Measurements from ENCODE around the gene OR1A1.
A peak's percentile ranks its signal among the peaks of the same experiment; 100 is the strongest.
"Not testable (repeated sequence)": the region's sequence is repeated elsewhere in the genome, so short reads cannot be mapped to it uniquely, and the experiment has no call there.

Gene OR1A1

GRCh38 chr17:3213587-3213986 lies 6.1 kb downstream of the OR1A1 start:
- Histone ChIP-seq H3K27ac (ENCODE audit: low read depth, low read length) (no peak overlapping the region), H3K9me3 (ENCODE audit: control insufficient read depth, insufficient read depth, low read length) (no peaks in the 10 kb centered on the region), H3K27me3 (ENCODE audit: control insufficient read depth, low read length) (no peaks in the 10 kb centered on the region), H3K79me2 (ENCODE audit: control insufficient read depth, low read length) (no peaks in the 10 kb centered on the region), H3K4me1 (ENCODE audit: control insufficient read depth, low read length) (no peaks in the 10 kb centered on the region), H3K4me2 (ENCODE audit: low read length) (no peak overlapping the region), H4K20me1 (ENCODE audit: control insufficient read depth, insufficient read depth, low read depth, low read length) (no peaks in the 10 kb centered on the region), H3K36me3 (ENCODE audit: control insufficient read depth, low read length) (no peaks in the 10 kb centered on the region), H3K9me2 (replicated peaks; ENCODE audit: control insufficient read depth, low read length) (no peaks in the 10 kb centered on the region), H3K4me3 (ENCODE audit: low read length) (no peak overlapping the region), H3F3A (ENCODE audit: control insufficient read depth, insufficient read depth) (no peaks in the 10 kb centered on the region; the same call in 1 of the 2 replicates)
- no peak for TF ChIP-seq EZH2phosphoT487 (IDR thresholded peaks at IDR 0.05; ENCODE audit: borderline replicate concordance, low read length)
- no peak for TF ChIP-seq CTCF (IDR thresholded peaks at IDR 0.05; ENCODE audit: low read depth, low read length, poor library complexity, severe bottlenecking)

GRCh38 chr17:3219978-3220377 lies 12.5 kb downstream of the OR1A1 start:
- H3K27me3 ChIP-seq (ENCODE audit: control insufficient read depth, low read length); H3F3A ChIP-seq (ENCODE audit: control insufficient read depth, insufficient read depth); H4K20me1 ChIP-seq (ENCODE audit: control insufficient read depth, insufficient read depth, low read depth, low read length); H3K9me3 ChIP-seq (ENCODE audit: control insufficient read depth, insufficient read depth, low read length); H3K36me3 ChIP-seq (ENCODE audit: control insufficient read depth, low read length); H3K9me2 ChIP-seq (replicated peaks; ENCODE audit: control insufficient read depth, low read length); H3K79me2 ChIP-seq (ENCODE audit: control insufficient read depth, low read length): not testable (repeated sequence)
- Histone ChIP-seq H3K4me1 (ENCODE audit: control insufficient read depth, low read length) (peaks cover 39% of the 10 kb centered on the region), H3K4me3 (ENCODE audit: low read length) (peak overlapping the region; percentile 29), H3K4me2 (ENCODE audit: low read length) (peak overlapping the region; percentile 47), H3K27ac (ENCODE audit: low read depth, low read length) (peak overlapping the region; percentile 77)

- H4K20me1 ChIP-seq (ENCODE audit: control insufficient read depth, insufficient read depth, low read depth, low read length) = no peaks in the 10 kb centered on the region
- H3K4me1 ChIP-seq (ENCODE audit: control insufficient read depth, low read length) = peaks cover 39% of the 10 kb centered on the region
- H3K9me3 ChIP-seq (ENCODE audit: control insufficient read depth, insufficient read depth, low read length) = peaks cover 8% of the 10 kb centered on the region
- peak overlapping the region; percentile 54 for H3K4me2 ChIP-seq (ENCODE audit: low read length)
- TF ChIP-seq CTCF (IDR thresholded peaks at IDR 0.05; ENCODE audit: low read depth, low read length, poor library complexity, severe bottlenecking) (no peak), EZH2phosphoT487 (IDR thresholded peaks at IDR 0.05; ENCODE audit: borderline replicate concordance, low read length) (no peak)
- peak overlapping the region; percentile 49 for H3K27ac ChIP-seq (ENCODE audit: low read depth, low read length)
- H3K4me3 ChIP-seq (ENCODE audit: low read length) = peak overlapping the region; percentile 41
- no peaks in the 10 kb centered on the region for H3K9me2 ChIP-seq (replicated peaks; ENCODE audit: control insufficient read depth, low read length)
- peaks cover 2% of the 10 kb centered on the region; the same call in 1 of the 2 replicates for H3F3A ChIP-seq (ENCODE audit: control insufficient read depth, insufficient read depth)
- H3K27me3 ChIP-seq (ENCODE audit: control insufficient read depth, low read length) = no peaks in the 10 kb centered on the region
- peaks cover 5% of the 10 kb centered on the region for H3K36me3 ChIP-seq (ENCODE audit: control insufficient read depth, low read length)
- H3K79me2 ChIP-seq (ENCODE audit: control insufficient read depth, low read length) = no peaks in the 10 kb centered on the region
Measured at GRCh38 chr17:3221850-3222249, 14.4 kb downstream of the OR1A1 start.

- Histone ChIP-seq H3K9me3 (ENCODE audit: control insufficient read depth, insufficient read depth, low read length) (peaks cover 8% of the 10 kb centered on the region), H3K9me2 (replicated peaks; ENCODE audit: control insufficient read depth, low read length) (no peaks in the 10 kb centered on the region), H4K20me1 (ENCODE audit: control insufficient read depth, insufficient read depth, low read depth, low read length) (no peaks in the 10 kb centered on the region), H3K4me2 (ENCODE audit: low read length) (peak overlapping the region; percentile 54), H3K36me3 (ENCODE audit: control insufficient read depth, low read length) (peaks cover 5% of the 10 kb centered on the region), H3K4me1 (ENCODE audit: control insufficient read depth, low read length) (peaks cover 39% of the 10 kb centered on the region), H3F3A (ENCODE audit: control insufficient read depth, insufficient read depth) (peaks cover 2% of the 10 kb centered on the region; the same call in 1 of the 2 replicates), H3K79me2 (ENCODE audit: control insufficient read depth, low read length) (no peaks in the 10 kb centered on the region), H3K27ac (ENCODE audit: low read depth, low read length) (peak overlapping the region; percentile 49), H3K4me3 (ENCODE audit: low read length) (peak overlapping the region; percentile 41), H3K27me3 (ENCODE audit: control insufficient read depth, low read length) (no peaks in the 10 kb centered on the region)
- TF ChIP-seq CTCF (IDR thresholded peaks at IDR 0.05; ENCODE audit: low read depth, low read length, poor library complexity, severe bottlenecking) (no peak), EZH2phosphoT487 (IDR thresholded peaks at IDR 0.05; ENCODE audit: borderline replicate concordance, low read length) (no peak)
Measured at GRCh38 chr17:3222505-3222904, 15.0 kb downstream of the OR1A1 start.

- not testable (repeated sequence) for H3F3A ChIP-seq (ENCODE audit: control insufficient read depth, insufficient read depth); H3K79me2 ChIP-seq (ENCODE audit: control insufficient read depth, low read length); H3K4me2 ChIP-seq (ENCODE audit: low read length); H4K20me1 ChIP-seq (ENCODE audit: control insufficient read depth, insufficient read depth, low read depth, low read length); H3K27me3 ChIP-seq (ENCODE audit: control insufficient read depth, low read length); H3K36me3 ChIP-seq (ENCODE audit: control insufficient read depth, low read length); H3K9me2 ChIP-seq (replicated peaks; ENCODE audit: control insufficient read depth, low read length); H3K27ac ChIP-seq (ENCODE audit: low read depth, low read length); H3K9me3 ChIP-seq (ENCODE audit: control insufficient read depth, insufficient read depth, low read length); H3K4me3 ChIP-seq (ENCODE audit: low read length)
- peaks cover 31% of the 10 kb centered on the region for H3K4me1 ChIP-seq (ENCODE audit: control insufficient read depth, low read length)
Measured at GRCh38 chr17:3224721-3225352, 17.4 kb downstream of the OR1A1 start.

GRCh38 chr17:3232300-3232699 lies 24.8 kb downstream of the OR1A1 start:
- H3K4me1 ChIP-seq (ENCODE audit: control insufficient read depth, low read length); H3K79me2 ChIP-seq (ENCODE audit: control insufficient read depth, low read length); H3K4me2 ChIP-seq (ENCODE audit: low read length); H3K4me3 ChIP-seq (ENCODE audit: low read length); H3K36me3 ChIP-seq (ENCODE audit: control insufficient read depth, low read length); H3K9me3 ChIP-seq (ENCODE audit: control insufficient read depth, insufficient read depth, low read length); H3K27me3 ChIP-seq (ENCODE audit: control insufficient read depth, low read length); H4K20me1 ChIP-seq (ENCODE audit: control insufficient read depth, insufficient read depth, low read depth, low read length); H3F3A ChIP-seq (ENCODE audit: control insufficient read depth, insufficient read depth); H3K9me2 ChIP-seq (replicated peaks; ENCODE audit: control insufficient read depth, low read length); H3K27ac ChIP-seq (ENCODE audit: low read depth, low read length): not testable (repeated sequence)

All from DOHH2 (cell line).